Smooth muscle cell (in vitro differentiated cells): Measurements from ENCODE around the gene LRRTM1. TPM values are rescaled to one million over a fixed set of nuclear protein-coding genes. Genes with fewer than 3 reads are reported as not detected.

Experiments used
- DNase-seq: peaks from one replicate; lab custom pipeline; 2025; ENCODE audit not compliant: unreplicated experiment; lab: John Stamatoyannopoulos, UW
- H2AFZ ChIP-seq: fragments of 200-600 bp; sonication (generic); 2 replicates; pipeline ENCODE4 v1.6.0; 2016; ENCODE audit warnings: antibody characterized with exemption, low read depth, mild to moderate bottlenecking
- H3F3A ChIP-seq: fragments of 200-600 bp; sonication (generic); 2 replicates; pipeline ENCODE4 v1.6.0; 2017; ENCODE audit warnings: antibody characterized with exemption, low read depth
- H3K27ac ChIP-seq: fragments of 200-600 bp; sonication (generic); 2 replicates; pipeline ENCODE4 v1.5.1; 2016; ENCODE audit warnings: low read depth, mild to moderate bottlenecking
- H3K27me3 ChIP-seq: fragments of 200-600 bp; sonication (generic); 2 replicates; pipeline ENCODE4 v1.6.1; 2016; ENCODE audit warnings: low read depth, mild to moderate bottlenecking
- H3K36me3 ChIP-seq: fragments of 200-600 bp; sonication (generic); 2 replicates; pipeline ENCODE4 v1.5.1; 2016; ENCODE audit warnings: low read depth
- H3K4me1 ChIP-seq: fragments of 200-600 bp; sonication (generic); 2 replicates; pipeline ENCODE4 v1.5.1; 2016; ENCODE audit warnings: low read depth
- H3K4me2 ChIP-seq: fragments of 200-600 bp; sonication (generic); 2 replicates; pipeline ENCODE4 v1.6.0; 2016; ENCODE audit warnings: mild to moderate bottlenecking
- H3K4me3 ChIP-seq: fragments of 200-600 bp; sonication (generic); 2 replicates; pipeline ENCODE4 v1.5.1; 2016; ENCODE audit warnings: mild to moderate bottlenecking
- H3K79me2 ChIP-seq: fragments of 200-600 bp; sonication (generic); 2 replicates; pipeline ENCODE4 v1.6.0; 2016; ENCODE audit warnings: low read depth, mild to moderate bottlenecking
- H3K9ac ChIP-seq: fragments of 200-600 bp; sonication (generic); 2 replicates; pipeline ENCODE4 v1.6.0; 2016; ENCODE audit warnings: low read depth
- H3K9me3 ChIP-seq: fragments of 200-600 bp; sonication (generic); replicated peaks from 2 replicates; pipeline ENCODE4 v1.5.1; 2016; ENCODE audit warnings: low read depth
- H4K20me1 ChIP-seq: fragments of 200-600 bp; sonication (generic); 2 replicates; pipeline ENCODE4 v1.6.0; 2016; ENCODE audit warnings: low read depth
- CTCF ChIP-seq: fragments of 200-600 bp; sonication (generic); IDR thresholded peaks from 2 replicates; pipeline ENCODE4 v1.5.1; 2017; ENCODE audit warnings: borderline replicate concordance, mild to moderate bottlenecking, antibody characterized with exemption; ENCODE audit not compliant: insufficient read depth, poor library complexity, severe bottlenecking
- WGBS: methylation state at CpG from one replicate; pipeline ENCODE4 v1.1.7; 2016; ENCODE audit warnings: low lambda C conversion rate; 5-methylcytosine and 5-hydroxymethylcytosine counted together
- polyA plus RNA-seq: library from polyadenylated mRNA; unstranded; fragments of >200 nt; fragmentation: Nextera tagmentation; extraction: Ambion mirVana; gene quantifications from 2 replicates; pipeline ENCODE4 v1.2.1, GENCODE V29; 2016
- total RNA-seq: library from RNA; depleted of rRNA; stranded (reverse); fragments of >200 nt; gene quantifications from 2 replicates; pipeline ENCODE4 v1.2.3, GENCODE V29; 2014

The LRRTM1 gene
- total and polyA plus RNA-seq, 2 experiments from 2014 or later = 7.4 to 17.7 TPM

GRCh38 chr2:80288576-80288975 is 16.0 kb downstream of the LRRTM1 start:
- WGBS = 38% methylated on average over 5 of the region's 5 CpGs
- H3K4me2 ChIP-seq = no peak overlapping the region

GRCh38 chr2:80281049-80281448 is 23.5 kb downstream of the LRRTM1 start:
- H3K36me3 ChIP-seq = no peaks in the 10 kb centered on the region
- no peaks in the 10 kb centered on the region for H3K4me1 ChIP-seq
- H2AFZ ChIP-seq = no peak overlapping the region
- no peak for DNase-seq
- H3K4me3 ChIP-seq = no peak overlapping the region
- H3K4me2 ChIP-seq = no peak overlapping the region
- H3K27ac ChIP-seq = no peak overlapping the region
- H3K9me3 ChIP-seq = no peaks in the 10 kb centered on the region
- TF ChIP-seq CTCF = no peak
- no peaks in the 10 kb centered on the region for H3F3A ChIP-seq
- no peaks in the 10 kb centered on the region for H3K27me3 ChIP-seq
- H3K79me2 ChIP-seq = no peaks in the 10 kb centered on the region
- 13% methylated on average over 1 of the region's 1 CpG for WGBS
- H3K9ac ChIP-seq = no peak overlapping the region
- H4K20me1 ChIP-seq = no peaks in the 10 kb centered on the region

More at GRCh38 chr2:80288576-80288975, 16.0 kb downstream of the LRRTM1 start:
- H3K36me3 ChIP-seq = no peaks in the 10 kb centered on the region
- H2AFZ ChIP-seq = no peak overlapping the region
- H3K79me2 ChIP-seq = no peaks in the 10 kb centered on the region
- H3K27ac ChIP-seq = no peak overlapping the region
- no peak overlapping the region for H3K9ac ChIP-seq
- H3K4me3 ChIP-seq = no peak overlapping the region
- no peaks in the 10 kb centered on the region for H3K27me3 ChIP-seq
- no peaks in the 10 kb centered on the region for H3F3A ChIP-seq
- no peaks in the 10 kb centered on the region for H3K9me3 ChIP-seq
- DNase-seq = no peak
- H4K20me1 ChIP-seq = no peaks in the 10 kb centered on the region
- peaks cover 17% of the 10 kb centered on the region for H3K4me1 ChIP-seq
- peak; percentile 15 for TF ChIP-seq CTCF

- 85% methylated on average over 2 of the region's 2 CpGs for WGBS
- H3K9me3 ChIP-seq = no peaks in the 10 kb centered on the region
- H3K4me2 ChIP-seq = no peak overlapping the region
Observed at GRCh38 chr2:80280598-80280997, 24.0 kb downstream of the LRRTM1 start.

More at GRCh38 chr2:80280598-80280997, 24.0 kb downstream of the LRRTM1 start:
- H3K4me3 ChIP-seq = no peak overlapping the region
- no peak overlapping the region for H2AFZ ChIP-seq
- H3K36me3 ChIP-seq = no peaks in the 10 kb centered on the region
- no peaks in the 10 kb centered on the region for H3K27me3 ChIP-seq
- no peaks in the 10 kb centered on the region for H3K4me1 ChIP-seq
- H3F3A ChIP-seq = no peaks in the 10 kb centered on the region
- H3K79me2 ChIP-seq = no peaks in the 10 kb centered on the region
- DNase-seq = no peak
- no peak overlapping the region for H3K27ac ChIP-seq
- H3K9ac ChIP-seq = no peak overlapping the region
- no peaks in the 10 kb centered on the region for H4K20me1 ChIP-seq
- TF ChIP-seq CTCF = no peak
